ENCODE results near the gene HARBI1. TPM values are rescaled to one million over a fixed set of nuclear protein-coding genes. Genes with fewer than 3 reads are reported as not detected.

HARBI1 gene
- total RNA-seq, 1 experiment from 2014 or later, result 8.2 TPM

- peaks cover 37% of the 10 kb centered on the region for H3K36me3 Mint-ChIP-seq (ENCODE audit: insufficient read depth, unreplicated experiment)
- CTCF ChIA-PET, result no interaction called here
Observed at GRCh38 chr11:46658259-46658658, 41.2 kb upstream of the HARBI1 start.

GRCh38 chr11:46657186-46657585, 40.2 kb upstream of the HARBI1 start:
- Mint-ChIP-seq H3K9me3 (ENCODE audit: low read depth, unreplicated experiment) (no peaks in the 10 kb centered on the region), H3K36me3 (ENCODE audit: insufficient read depth, unreplicated experiment) (peaks cover 35% of the 10 kb centered on the region), H3K27ac (ENCODE audit: unreplicated experiment) (no peak overlapping the region), H3K27me3 (ENCODE audit: unreplicated experiment) (no peaks in the 10 kb centered on the region), H3K4me1 (ENCODE audit: low read depth, unreplicated experiment) (no peaks in the 10 kb centered on the region), H3K4me3 (ENCODE audit: low read depth, unreplicated experiment) (no peak overlapping the region)
- no peak for DNase-seq
- intact Hi-C loops (cut with micrococcal nuclease; ENCODE audit: unreplicated experiment), result no loop called here
- CTCF ChIA-PET, result no interaction called here
- BruUV-seq (replicated peaks), result no TSS peak
- TF ChIP-seq, protein P1, sequence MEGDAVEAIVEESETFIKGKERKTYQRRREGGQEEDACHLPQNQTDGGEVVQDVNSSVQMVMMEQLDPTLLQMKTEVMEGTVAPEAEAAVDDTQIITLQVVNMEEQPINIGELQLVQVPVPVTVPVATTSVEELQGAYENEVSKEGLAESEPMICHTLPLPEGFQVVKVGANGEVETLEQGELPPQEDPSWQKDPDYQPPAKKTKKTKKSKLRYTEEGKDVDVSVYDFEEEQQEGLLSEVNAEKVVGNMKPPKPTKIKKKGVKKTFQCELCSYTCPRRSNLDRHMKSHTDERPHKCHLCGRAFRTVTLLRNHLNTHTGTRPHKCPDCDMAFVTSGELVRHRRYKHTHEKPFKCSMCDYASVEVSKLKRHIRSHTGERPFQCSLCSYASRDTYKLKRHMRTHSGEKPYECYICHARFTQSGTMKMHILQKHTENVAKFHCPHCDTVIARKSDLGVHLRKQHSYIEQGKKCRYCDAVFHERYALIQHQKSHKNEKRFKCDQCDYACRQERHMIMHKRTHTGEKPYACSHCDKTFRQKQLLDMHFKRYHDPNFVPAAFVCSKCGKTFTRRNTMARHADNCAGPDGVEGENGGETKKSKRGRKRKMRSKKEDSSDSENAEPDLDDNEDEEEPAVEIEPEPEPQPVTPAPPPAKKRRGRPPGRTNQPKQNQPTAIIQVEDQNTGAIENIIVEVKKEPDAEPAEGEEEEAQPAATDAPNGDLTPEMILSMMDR (IDR thresholded peaks at IDR 0.05; ENCODE audit: unreplicated experiment), result no peak

More at GRCh38 chr11:46658259-46658658, 41.2 kb upstream of the HARBI1 start:
- DNase-seq, result no peak
- H3K9me3 Mint-ChIP-seq (ENCODE audit: low read depth, unreplicated experiment), result no peaks in the 10 kb centered on the region
- no peak overlapping the region for H3K27ac Mint-ChIP-seq (ENCODE audit: unreplicated experiment)
- no TSS peak for BruUV-seq (replicated peaks)
- intact Hi-C loops (cut with micrococcal nuclease; ENCODE audit: unreplicated experiment), result no loop called here
- TF ChIP-seq, protein P1 (IDR thresholded peaks at IDR 0.05; ENCODE audit: unreplicated experiment), result no peak
- no peaks in the 10 kb centered on the region for H3K27me3 Mint-ChIP-seq (ENCODE audit: unreplicated experiment)
- H3K4me3 Mint-ChIP-seq (ENCODE audit: low read depth, unreplicated experiment), result no peak overlapping the region
- no peaks in the 10 kb centered on the region for H3K4me1 Mint-ChIP-seq (ENCODE audit: low read depth, unreplicated experiment)

- Mint-ChIP-seq H3K4me3 (ENCODE audit: low read depth, unreplicated experiment) (no peak overlapping the region), H3K4me1 (ENCODE audit: low read depth, unreplicated experiment) (no peaks in the 10 kb centered on the region), H3K36me3 (ENCODE audit: insufficient read depth, unreplicated experiment) (peaks cover 25% of the 10 kb centered on the region), H3K27me3 (ENCODE audit: unreplicated experiment) (no peaks in the 10 kb centered on the region), H3K9me3 (ENCODE audit: low read depth, unreplicated experiment) (no peaks in the 10 kb centered on the region), H3K27ac (ENCODE audit: unreplicated experiment) (no peak overlapping the region)
- BruUV-seq (replicated peaks), result no TSS peak
- CTCF ChIA-PET, result no interaction called here
- DNase-seq, result no peak
- TF ChIP-seq, protein P1 (IDR thresholded peaks at IDR 0.05; ENCODE audit: unreplicated experiment), result no peak
- intact Hi-C loops (cut with micrococcal nuclease; ENCODE audit: unreplicated experiment), result no loop called here
Observed at GRCh38 chr11:46655631-46656030, 38.6 kb upstream of the HARBI1 start.

DNA sequence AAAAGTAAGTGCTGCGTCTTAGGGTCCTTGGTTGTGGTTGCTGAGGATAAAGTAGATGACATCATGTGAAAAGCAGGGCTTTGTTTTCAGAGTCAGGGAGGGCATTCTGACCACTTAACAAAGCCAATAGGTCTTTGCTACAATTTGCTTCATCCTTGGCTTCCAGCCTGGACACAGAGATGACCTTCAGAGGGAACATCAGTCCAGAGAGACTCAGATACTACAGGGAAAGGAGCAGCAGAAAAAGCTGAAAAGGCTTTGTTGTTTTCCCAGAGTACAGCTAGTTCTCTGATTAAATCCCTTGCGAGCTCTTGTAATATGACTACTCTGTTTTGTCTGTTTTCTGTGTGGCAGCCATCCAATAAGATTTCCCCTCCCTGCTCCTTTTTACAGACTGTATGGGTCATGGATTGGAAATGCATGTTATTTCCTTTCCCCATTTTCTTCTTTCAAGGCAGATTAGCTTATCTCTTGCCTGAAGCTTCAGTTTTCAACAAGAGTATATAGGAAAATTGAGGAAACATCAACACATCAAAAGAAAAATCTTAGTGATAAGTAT, 32.2 kb upstream of the HARBI1 start:
- H3K27ac Mint-ChIP-seq (ENCODE audit: unreplicated experiment), result no peak overlapping the region
- CTCF ChIA-PET, result interaction anchor here (0.6 kb wide), 1 partner anchor 276 kb away, joined by 3 read pairs; no protein-coding TSS in a partner anchor

More for the DNA sequence above, 32.2 kb upstream of the HARBI1 start:
- BruUV-seq (replicated peaks), result no TSS peak
- TF ChIP-seq, protein P1 (IDR thresholded peaks at IDR 0.05; ENCODE audit: unreplicated experiment), result no peak
- Mint-ChIP-seq H3K4me1 (ENCODE audit: low read depth, unreplicated experiment) (no peaks in the 10 kb centered on the region), H3K4me3 (ENCODE audit: low read depth, unreplicated experiment) (no peak overlapping the region), H3K27me3 (ENCODE audit: unreplicated experiment) (no peaks in the 10 kb centered on the region), H3K9me3 (ENCODE audit: low read depth, unreplicated experiment) (no peaks in the 10 kb centered on the region), H3K36me3 (ENCODE audit: insufficient read depth, unreplicated experiment) (peaks cover 14% of the 10 kb centered on the region)
- no peak for DNase-seq
- intact Hi-C loops (cut with micrococcal nuclease; ENCODE audit: unreplicated experiment), result no loop called here
